HG03135 (cell line): ENCODE data around the gene CFAP45.

Source experiments
- ATAC-seq: cut with Tn5 transposase; IDR thresholded peaks from one replicate; pipeline ENCODE4 v1.9.1; 2021; ENCODE audit warnings: mild to moderate bottlenecking, moderate library complexity; ENCODE audit not compliant: unreplicated experiment

Gene CFAP45, protein sequence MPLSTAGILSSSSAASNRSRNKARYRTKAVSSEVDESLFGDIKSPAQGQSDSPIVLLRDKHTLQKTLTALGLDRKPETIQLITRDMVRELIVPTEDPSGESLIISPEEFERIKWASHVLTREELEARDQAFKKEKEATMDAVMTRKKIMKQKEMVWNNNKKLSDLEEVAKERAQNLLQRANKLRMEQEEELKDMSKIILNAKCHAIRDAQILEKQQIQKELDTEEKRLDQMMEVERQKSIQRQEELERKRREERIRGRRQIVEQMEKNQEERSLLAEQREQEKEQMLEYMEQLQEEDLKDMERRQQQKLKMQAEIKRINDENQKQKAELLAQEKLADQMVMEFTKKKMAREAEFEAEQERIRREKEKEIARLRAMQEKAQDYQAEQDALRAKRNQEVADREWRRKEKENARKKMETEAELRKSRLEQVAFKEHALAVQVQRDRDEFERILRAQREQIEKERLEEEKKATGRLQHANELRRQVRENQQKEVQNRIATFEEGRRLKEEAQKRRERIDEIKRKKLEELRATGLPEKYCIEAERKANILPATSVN

DNA sequence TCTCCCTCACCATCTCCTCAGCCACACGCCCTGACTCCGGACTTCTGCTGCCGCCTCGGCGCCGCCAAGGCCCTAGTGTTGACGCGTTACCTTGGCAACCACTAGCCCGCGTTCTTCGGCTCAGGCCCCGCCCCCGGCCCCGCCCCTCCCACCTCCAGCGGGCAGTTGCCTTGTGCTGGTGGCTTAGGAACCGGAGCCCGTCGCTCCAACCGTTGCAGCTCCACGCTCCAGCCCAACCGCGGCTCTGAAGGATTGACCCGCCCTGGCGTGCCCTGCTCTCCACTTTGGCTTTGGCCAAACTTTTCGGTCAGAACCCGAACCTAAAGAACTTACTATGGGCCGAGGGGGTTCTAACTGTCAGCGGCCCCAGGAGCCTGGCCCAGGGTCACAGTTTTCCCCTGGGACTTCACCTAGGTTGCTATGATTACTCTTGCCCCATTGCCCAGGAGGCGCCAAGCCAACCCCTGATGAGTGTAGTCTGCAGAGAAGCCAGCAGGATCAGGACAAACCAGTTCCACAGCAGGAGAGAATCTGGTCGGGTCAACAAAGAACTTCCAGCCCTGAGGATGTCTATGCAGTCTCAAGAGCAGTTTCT is at the start of gene CFAP45:
CFAP45 (minus strand) TSS at position 80 of the 595 bp plus-strand sequence; CDS start at position 13, 67 bp downstream.
- no peak for ATAC-seq

- no peak for ATAC-seq
These were observed 49.2 kb upstream of the CFAP45 start for GRCh38 chr1:159949123-159949522.

GRCh38 chr1:159947942-159948341 is 48.0 kb upstream of the CFAP45 start:
- ATAC-seq: no peak

- ATAC-seq: no peak
These were observed 46.5 kb upstream of the CFAP45 start for GRCh38 chr1:159946242-159947187.

- ATAC-seq: no peak
These were observed 45.7 kb upstream of the CFAP45 start, which contains the start of gene IGSF9 for GRCh38 chr1:159945483-159946241. IGSF9 (minus strand) TSS chr1:159945613; CDS start chr1:159943454, 2,159 bp downstream.

- ATAC-seq: no peak
These were observed 44.9 kb upstream of the CFAP45 start for GRCh38 chr1:159944623-159945455.

- no peak for ATAC-seq
These were observed 44.1 kb upstream of the CFAP45 start for GRCh38 chr1:159943908-159944622.

GRCh38 chr1:159943278-159943640 is 43.3 kb upstream of the CFAP45 start:
- ATAC-seq: no peak

GRCh38 chr1:159942632-159943277 is 42.8 kb upstream of the CFAP45 start:
- no peak for ATAC-seq

- no peak for ATAC-seq
These were observed 41.9 kb upstream of the CFAP45 start for GRCh38 chr1:159941591-159942560.

GRCh38 chr1:159941141-159941540 is 41.2 kb upstream of the CFAP45 start:
- no peak for ATAC-seq

DNA sequence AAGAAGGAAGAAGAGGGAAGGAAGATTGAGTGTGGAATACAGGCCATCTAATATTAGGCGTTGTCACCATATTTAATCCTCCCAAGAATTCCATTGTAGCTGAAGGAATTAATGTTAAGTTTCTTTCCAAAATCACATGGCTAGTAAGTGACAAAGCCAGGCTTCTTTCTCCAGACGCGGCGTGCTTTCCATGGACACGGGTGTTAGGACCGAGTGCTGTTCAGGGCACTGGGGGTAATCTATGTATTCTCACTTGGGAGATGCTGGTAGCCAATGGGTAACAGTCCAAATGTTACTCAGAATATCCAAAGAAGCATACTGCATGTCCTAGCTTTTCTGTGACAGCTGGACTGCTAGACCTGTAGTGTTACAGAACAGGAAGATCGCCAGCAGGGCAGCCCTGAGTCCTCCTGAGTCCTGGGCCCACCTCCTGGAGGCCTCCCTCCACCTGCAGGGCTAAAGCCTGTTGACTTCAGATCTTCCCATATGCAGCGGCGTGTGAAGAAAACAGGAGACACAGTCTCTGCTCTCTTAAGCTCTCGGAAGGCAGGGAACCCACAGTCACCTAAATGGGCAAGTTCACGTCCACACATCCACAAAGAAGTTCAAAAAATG is 40.1 kb upstream of the CFAP45 start:
- no peak for ATAC-seq

DNA sequence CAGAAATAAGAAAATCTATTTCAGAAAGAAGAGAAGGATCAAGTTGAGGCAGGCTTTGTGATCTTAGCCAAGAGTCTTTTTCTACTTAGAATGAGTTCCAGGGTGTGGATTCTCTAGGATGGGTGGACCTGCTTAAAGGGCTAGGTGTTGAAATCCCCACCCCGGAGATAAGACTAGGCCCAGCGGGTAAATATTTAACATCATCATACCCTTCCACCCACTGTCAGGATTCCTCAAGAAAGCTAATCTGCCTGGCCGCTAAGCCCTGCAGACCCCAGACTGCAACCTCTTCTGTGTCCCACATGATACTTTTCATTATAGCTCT is 39.7 kb upstream of the CFAP45 start:
- no peak for ATAC-seq

GRCh38 chr1:159938905-159939677 is 39.1 kb upstream of the CFAP45 start:
- no peak for ATAC-seq

- ATAC-seq: no peak
These were observed 38.4 kb upstream of the CFAP45 start for GRCh38 chr1:159938211-159938852.
